CD4-positive, alpha-beta T cell treated with Interleukin-1 beta for 1 hour (primary cell): ENCODE data around the gene GPR22.
A peak's percentile ranks its signal among the peaks of the same experiment; 100 is the strongest.

Experiments
- DNase-seq, 2 donors: peaks; one replicate each; pipeline ENCODE4 v3.0.0-alpha.2; 2020 to 2022

Gene GPR22, protein sequence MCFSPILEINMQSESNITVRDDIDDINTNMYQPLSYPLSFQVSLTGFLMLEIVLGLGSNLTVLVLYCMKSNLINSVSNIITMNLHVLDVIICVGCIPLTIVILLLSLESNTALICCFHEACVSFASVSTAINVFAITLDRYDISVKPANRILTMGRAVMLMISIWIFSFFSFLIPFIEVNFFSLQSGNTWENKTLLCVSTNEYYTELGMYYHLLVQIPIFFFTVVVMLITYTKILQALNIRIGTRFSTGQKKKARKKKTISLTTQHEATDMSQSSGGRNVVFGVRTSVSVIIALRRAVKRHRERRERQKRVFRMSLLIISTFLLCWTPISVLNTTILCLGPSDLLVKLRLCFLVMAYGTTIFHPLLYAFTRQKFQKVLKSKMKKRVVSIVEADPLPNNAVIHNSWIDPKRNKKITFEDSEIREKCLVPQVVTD

DNA sequence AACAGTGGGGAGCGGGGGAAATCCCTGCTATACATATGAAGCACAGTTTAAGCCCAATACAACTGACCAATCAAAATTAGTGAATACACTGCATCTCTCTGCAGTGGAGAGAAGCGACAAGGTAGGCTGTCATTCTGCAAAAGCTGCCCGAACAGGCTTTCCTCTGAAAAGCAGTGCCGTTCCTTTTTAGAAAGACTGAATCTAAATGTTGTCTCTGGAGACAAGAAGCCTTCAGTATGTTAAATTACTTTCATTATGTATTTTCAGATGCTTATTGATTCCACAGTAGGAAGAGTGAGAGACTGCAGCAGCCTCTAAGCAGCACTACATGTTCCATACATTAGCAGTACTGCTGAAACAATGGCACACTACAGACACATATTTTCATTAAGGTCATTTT, at the start of gene GPR22:
Gene GPR22, plus strand, starts transcription at position 129 of the 400 bp plus-strand sequence. CDS start 4,004 bp downstream, outside the sequence.
- DNase-seq, result no peak

DNA sequence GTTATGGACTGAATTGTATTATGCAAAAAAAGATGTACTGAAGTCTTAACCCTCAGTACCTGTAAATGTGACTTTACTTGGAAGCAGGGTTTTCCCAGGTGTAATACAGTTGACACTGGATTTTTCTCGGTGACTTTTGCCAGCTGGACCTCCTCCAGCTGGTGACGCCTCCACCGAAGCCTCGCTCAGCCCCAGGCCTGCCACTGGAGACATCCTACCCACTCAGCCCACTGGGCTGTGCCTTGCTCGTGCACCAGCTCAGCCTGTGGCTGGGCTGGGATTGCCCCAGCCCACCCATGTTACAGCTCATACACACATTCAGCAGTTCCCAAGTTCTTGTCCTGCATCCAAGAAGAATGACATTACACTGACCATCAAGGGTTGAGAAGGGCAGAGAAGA, 42.4 kb upstream of the GPR22 start:
- DNase-seq, result no peak

DNA sequence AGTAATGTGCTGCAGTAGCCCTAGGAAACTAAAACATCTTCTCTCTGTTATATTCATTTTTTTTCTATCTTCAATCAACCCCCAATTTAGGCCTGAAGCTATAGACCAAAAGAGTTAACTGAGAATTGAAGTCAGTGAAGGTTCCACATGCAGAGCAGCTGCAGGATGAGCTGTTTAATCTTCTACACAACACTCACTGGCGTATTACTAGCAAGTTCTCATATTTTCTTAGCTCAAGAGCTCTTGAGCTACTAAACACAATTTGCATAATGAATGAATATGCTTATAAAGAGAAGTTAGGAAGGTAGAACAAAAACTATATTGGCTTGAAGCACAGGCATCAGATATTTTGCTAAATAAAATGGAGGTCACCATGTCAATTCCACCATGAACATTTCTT, 41.2 kb upstream of the GPR22 start:
- DNase-seq, result no peak

DNA sequence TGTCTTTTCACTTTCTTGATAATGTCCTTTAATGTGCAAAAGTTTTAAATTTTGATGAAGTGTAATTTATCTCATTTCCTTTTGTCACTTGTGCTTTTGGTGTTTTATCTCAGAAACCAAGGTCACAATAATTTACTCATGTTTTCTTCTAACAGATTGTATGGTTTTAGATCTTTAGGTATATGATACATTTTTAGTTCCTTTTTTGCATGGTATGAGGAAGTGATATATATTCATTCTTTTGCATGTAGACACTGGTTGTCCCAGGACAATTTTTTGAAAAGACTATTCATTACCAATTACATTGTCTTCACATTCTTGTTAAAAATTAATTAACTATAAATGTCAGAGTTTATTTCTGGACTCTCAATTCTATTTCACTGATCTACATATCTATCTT, 39.8 kb upstream of the GPR22 start:
- DNase-seq, result no peak

DNA sequence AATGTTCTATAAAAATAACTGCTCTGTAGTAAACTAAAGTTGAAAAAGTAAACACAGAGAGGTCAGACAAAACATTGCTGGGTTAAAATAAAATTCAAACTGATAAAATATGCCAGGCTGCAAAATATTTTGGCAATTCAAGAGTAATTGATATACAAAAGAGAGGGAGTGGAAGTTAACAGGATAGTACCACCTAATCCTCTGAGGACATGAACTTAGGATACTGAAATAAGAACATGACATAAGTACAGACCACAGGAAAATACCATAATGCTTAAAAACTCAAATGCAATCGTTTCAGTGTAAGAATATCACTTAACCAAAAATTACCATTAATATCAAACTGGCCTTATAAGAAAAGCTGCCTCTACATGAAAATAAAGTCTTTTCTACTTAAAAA, 37.6 kb upstream of the GPR22 start:
- no peak for DNase-seq

DNA sequence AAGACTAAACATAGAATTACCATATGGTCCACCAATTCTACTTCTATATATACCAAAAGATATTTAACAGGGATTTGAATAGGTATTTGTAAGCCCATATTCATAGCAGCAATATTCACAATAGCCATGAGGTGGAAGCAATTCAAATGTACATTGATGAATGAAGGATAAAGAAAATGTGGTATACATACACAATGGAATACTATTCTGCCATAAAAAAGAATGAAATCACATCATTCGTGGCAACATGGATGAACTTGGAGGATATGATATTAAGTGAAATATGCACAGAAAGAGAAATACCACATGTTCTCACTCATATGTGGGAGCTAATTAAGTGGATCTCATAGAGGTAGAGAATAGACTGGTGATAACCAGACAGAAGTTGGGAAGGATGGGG, 34.1 kb upstream of the GPR22 start:
- DNase-seq, result no peak

DNA sequence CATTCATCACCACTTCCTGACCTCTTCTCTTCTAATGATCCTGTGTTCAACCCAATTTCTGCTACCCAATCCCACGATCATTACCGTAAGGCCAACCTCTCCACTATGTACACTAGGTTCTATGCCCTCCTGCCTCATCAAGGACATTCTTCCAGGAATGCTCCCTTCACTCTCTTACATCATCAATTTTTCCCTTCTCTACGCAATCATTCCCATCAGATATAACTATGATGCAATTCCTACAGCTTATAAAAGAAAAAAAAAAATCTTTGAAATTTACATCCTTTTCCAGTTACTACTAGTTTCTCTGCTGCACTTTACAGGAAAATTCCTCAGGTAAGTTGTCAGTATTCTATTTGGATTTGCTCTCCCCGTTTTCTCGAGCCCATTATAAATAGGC, 30.8 kb upstream of the GPR22 start:
- DNase-seq, result no peak

DNA sequence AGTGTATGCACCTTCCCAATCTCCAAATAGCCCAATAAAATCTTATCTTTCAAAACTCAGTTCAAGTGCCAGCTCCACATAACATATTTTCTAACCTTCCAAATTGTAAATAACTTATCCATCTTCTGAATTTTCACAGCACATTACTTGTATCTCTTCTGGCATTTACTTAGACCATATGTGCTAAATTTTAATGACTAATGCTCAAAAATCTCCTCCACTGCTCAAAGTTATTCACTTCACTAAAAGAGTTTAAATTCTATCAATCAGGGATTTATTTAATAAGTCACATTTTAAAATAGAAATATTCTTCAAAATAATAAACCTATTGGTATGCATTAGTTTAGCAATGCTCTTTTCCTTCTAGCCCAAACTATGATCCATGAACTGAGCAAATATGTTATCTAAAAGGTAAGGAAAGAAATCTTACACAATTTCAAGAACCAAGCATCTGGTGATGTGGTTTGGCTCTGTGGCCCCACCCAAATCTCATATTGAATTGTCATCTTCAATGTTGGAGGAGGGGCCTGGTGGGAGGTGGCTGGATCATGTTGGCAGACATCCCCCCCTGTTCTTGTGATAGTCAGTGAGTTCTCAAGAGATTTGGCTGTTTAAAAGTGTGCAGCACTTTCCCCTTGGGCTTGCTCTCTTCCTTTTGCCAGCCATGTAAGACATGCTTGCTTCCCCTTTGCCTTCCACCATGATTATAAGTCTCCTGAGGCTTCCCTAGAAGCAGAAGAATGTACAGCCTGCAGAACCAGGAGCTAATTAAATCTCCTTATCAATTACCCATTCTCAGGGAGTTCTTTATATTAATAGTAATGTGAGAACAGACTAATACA, 28.1 kb upstream of the GPR22 start:
- DNase-seq, result no peak

DNA sequence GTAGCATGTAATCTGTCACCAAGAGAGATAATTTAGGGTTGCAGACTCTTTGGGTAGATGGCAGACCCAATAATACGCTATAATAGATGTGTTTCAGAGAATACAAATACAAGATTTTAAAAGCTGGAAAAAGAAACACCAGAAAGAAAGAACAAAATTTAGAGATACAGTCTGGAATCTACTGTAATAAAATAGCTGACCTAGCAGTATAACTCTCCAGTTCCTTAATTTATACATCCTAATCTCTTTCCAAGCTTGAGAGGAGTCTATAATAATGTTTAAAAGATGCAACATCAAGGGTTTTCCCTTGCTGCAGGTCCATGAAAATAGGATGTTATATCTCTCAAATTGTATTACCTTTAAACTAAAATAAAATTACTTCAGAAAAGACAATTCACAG, 27.2 kb upstream of the GPR22 start:
- no peak for DNase-seq

DNA sequence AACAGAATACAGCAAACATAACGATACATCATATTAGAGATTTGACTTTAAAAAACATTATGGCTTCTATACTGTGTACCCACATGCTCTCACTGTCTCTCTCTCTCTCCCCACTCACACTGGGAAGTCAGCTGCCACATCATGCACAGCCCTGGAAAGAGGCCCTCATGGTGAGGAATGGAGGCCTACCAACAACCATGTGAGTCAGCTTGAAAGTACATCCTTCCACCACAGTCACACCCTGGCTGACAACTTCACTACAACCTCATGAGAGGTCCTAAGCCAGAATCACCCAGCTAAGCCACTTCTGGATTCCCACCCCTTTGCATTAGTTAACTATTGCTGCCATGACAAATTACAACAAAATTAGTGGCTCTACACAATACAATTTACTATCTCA, 23.3 kb upstream of the GPR22 start:
- DNase-seq, result no peak

DNA sequence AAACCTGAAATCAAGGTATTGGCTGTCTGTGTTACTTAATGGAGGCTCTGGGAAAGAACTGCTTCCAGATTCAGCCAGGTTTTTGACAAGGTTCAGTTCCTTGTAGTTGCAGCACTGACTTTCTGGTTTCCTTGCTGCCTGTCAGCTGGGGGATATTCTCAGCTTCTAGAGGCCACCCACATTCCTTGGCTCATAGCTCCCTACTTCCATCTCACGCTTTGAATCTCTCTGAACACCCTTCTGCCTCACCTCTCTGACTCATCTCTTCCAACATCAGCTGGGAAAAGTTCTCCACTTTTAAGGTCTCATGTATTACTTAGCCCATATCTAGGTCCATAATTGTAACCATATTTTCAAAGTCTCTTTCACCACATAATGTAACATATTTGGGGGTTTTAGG, 22.9 kb upstream of the GPR22 start:
- DNase-seq, result no peak

DNA sequence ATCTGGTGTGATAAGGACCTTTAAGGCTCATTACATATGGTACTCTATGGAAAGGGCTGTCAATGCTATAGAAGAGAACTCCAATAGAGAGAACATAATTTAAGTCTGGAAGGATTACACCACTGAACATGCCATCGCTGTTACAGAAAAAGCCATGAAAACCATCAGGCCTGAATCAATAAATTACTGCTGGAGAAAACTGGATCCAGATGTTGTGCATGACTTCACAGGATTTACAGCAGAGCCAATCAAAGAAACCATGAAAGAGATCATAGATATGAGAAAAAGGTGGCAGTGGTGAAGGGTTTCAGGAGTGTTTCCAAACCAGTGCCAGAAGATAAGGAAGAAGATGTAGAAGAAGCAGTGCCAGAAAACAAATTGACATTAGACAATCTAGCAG, 18.9 kb upstream of the GPR22 start:
- DNase-seq, result no peak

DNA sequence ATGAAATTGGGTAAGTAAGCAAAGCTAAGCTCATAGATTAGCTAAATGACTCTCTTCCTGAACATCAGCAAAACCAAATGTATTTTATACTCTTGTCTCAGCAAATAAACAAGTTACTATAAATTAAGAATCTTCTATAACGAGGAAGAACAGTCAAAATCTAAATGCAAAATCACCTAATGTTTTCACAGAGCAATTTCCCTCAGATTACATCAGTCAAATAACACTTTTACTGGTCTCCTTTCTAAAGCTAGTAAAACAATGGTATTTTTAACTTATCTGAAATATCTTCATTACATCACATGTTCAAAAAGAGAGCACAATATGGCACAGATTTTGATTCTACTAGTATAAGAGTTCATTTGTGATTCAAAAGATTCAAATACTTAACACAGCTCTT, 16.5 kb upstream of the GPR22 start:
- no peak for DNase-seq

DNA sequence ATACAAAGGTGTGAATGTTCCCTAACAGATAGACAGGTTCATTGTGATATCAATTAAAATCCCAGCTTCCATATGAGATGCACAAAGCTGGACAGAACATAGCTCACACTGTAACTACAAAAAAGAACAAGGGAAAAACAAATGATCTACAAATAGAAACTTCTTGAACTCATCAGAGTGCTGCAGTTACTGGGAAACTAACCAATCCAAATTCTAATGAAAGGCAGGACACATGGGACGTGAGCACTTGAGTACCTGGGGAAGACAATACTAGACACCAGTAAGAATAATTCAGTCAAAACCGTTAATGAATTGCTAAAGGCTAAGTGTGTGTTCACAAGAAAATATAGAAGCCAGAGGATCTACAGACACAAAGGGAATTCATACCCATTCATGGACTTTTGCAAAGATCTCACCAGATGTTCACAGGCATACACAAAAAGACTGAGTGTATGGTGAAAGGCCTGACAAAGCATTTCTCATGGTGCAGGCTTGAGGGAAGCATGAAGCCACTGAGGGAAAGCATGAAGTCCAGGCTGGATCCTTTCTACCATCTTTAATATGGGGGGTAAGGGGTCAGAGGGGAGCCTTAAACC, 7.8 kb upstream of the GPR22 start:
- no peak for DNase-seq

DNA sequence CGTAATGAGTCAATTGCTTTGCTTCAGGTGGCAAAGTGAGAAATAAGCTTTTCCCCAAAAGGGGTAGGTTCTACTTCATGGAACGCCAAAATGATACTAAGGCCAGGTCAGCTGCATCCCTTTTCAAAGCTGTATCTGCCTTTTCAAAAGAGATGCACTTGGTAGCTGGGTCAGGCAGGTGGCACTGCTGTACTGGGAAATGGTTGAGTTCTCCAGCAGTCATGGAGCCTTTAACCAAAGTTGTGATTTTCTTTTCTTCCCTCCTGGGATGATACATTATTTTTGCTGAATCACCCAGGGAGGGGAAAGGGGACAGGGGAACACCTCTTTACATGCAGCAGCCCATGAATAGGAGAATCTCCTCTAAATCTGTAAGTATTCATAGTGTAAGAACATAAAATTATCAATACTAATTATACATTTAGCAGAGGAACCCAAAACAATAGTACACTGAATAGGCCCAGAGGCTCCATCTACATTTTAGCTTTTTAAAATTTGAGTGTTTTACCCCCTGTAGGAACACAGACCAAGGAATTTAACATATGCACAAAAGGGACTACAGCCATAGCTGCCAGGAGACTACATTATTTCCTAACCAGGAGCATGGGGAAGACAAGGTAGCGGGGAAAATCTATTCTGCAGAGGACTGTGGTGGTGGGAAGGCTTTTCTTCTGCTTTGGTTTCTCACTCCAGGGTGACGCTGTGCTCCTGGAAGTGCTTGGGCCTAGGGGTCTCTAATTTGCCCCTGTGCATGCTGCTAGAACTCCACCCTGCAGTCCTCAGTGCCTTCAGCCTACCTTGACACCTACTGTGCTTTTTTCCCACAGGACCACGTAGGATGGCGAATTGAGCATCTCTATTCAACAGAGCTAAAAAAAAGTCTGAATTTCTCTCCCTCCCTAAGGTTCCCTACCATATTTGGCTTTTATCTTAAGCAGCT, 6.4 kb upstream of the GPR22 start:
- DNase-seq, result peak; percentile 42 to 47

DNA sequence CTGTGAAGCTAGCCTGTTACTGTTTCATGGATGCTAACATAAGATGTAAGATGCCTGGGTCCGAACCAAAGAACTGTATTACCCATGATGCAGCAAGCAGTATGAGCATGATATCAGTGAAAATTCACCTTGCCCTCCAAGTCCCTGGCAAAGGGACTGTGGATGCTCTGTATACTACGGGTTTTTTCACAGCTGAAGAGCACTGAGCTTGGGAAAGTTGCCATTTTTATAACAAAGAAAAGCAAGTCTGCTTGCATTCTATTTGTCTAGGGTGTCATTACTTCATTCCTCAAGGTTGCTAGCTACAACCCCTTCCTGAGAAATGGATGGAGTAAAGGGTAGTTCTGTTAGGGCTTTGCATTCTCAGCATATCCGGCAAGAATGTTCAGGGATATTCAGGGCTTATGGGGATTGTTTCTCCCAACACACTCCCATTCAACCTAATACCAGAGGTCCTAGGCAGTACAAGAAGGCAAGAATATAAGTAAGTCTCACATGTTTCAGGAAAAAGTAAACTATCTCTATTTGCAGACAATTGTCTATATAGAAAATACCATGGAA, 5.1 kb upstream of the GPR22 start:
- no peak for DNase-seq

DNA sequence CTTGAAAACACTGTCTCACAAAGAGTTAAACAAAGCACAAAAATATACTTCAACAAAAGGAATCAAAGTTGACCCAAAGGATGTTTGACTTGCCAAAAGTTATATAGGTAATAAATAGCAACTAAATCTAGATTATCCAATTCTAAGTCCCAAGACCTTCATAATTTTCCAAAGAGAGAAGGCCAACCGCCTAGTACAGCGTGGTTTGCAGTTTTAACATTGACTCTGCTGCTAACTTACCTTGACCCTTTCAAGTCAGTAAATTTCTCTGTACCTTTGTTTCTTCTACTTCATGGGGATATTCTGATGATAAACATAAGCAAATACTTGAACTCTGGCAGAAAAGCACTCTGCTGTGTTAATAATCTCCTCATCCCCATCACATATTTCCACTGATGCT, 1.9 kb upstream of the GPR22 start:
- no peak for DNase-seq

DNA sequence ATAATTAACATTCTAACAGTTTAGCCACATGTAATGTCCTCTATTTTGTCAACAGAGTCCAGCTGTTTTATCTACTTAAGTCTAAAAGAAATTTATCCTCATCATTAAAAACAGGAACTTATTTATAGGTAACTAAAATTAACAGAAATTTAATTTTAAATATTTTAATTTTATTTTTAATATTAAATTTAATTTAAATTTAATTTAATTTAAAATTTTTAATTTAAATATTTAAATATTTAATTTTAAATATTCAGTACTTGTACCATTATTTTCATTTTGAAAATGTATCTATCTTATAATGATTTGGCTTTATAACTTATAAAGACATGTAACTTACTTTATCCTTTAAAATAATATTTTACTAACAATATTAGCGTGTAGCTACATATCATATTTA, 1.0 kb upstream of the GPR22 start:
- no peak for DNase-seq

DNA sequence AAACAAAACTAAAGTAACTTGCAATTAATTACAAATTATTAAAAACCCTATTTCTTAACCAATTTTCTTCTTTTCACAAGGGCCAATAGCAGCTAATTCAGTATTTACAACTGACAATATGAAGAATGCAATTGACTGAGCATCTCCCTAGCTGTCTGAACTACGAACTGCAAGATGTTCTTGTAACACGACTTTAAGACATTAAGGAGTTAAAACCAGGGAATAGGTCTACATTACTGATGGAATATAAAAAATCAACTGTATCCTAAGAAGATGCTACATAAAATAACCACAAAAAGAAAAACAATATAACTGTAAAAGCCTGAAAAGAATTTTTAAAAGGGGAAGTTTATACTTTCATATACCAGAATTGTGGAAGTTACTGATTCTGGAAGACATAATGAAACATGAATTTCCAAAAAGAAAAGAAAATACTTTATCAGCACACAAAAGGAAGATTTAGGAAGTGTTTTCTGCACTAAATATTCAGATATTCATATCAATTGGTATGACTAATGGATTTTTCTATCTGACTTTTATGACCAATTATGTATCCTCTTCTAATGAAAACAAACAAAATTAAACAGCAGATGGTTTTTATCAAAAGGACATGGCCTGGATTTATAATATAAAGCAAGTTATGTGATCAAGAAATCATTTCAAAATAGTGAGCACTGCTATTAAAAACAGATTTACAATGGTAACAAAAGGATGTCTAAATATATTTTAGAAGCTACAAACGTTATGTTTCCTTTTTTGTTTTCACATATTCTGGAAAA, 1.6 kb downstream of the GPR22 start:
- no peak for DNase-seq

DNA sequence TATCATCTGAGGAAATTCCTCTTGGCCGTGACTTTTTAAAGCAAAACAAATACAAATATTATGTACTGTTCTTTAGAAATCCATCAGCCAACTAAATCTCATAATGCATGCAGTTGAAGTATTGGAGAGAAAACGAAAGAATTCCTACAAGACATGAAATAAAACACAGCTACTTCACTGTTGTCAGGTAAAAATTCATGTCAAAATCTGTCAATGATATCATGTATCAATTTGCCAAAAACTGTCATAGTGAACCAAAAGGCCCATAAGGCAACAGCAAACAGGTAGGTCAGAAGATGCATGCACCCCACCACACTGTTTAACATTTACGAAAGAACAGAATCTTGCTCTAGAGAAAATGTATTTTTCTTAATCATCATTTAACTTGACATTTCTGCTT, 2.3 kb downstream of the GPR22 start:
- no peak for DNase-seq

DNA sequence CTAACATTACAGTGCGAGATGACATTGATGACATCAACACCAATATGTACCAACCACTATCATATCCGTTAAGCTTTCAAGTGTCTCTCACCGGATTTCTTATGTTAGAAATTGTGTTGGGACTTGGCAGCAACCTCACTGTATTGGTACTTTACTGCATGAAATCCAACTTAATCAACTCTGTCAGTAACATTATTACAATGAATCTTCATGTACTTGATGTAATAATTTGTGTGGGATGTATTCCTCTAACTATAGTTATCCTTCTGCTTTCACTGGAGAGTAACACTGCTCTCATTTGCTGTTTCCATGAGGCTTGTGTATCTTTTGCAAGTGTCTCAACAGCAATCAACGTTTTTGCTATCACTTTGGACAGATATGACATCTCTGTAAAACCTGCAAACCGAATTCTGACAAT, 4.3 kb downstream of the GPR22 start:
- DNase-seq, result no peak

DNA sequence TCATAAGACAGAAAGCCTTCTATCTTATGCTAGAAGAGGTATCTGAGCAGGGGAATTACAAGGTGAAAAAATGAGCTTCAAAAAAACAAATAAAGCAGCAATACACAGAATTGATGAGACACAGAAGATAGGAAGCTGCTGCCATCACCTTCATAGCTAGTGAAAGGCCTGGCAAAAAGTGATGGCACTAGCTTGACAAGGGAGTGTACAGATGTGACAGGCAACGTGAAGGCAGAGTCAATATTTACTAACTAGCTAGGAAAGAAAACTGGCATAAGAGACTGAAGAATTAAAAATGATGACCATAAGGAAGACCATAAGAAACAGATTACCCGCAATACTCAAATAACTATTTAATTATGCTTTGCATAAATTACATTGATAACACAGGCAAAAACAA, 9.4 kb downstream of the GPR22 start:
- no peak for DNase-seq
